IPS-NIHi7 (cell line): ENCODE results near the gene LCORL.
"Not testable (repeated sequence)": the region's sequence is repeated elsewhere in the genome, so short reads cannot be mapped to it uniquely, and the experiment has no call there.

Experiments used
- DNase-seq: peaks from one replicate; pipeline ENCODE4 v3.0.0; 2012; ENCODE audit warnings: mixed read lengths; ENCODE audit errors: extremely low spot score

LCORL gene

GRCh38 chr4:17932041-17932440 is 89.5 kb downstream of the LCORL start:
- DNase-seq = no peak

GRCh38 chr4:17930256-17930655 is 91.3 kb downstream of the LCORL start:
- no peak for DNase-seq

GRCh38 chr4:17924189-17924588 is 97.4 kb downstream of the LCORL start:
- DNase-seq = no peak

- DNase-seq = no peak
Measured at GRCh38 chr4:17921451-17921850, 100.1 kb downstream of the LCORL start.

GRCh38 chr4:17920681-17921080 is 100.9 kb downstream of the LCORL start:
- DNase-seq = no peak

GRCh38 chr4:17915439-17915838 is 106.1 kb downstream of the LCORL start:
- DNase-seq = no peak

- no peak for DNase-seq
Measured at GRCh38 chr4:17912011-17912410, 109.5 kb downstream of the LCORL start.

GRCh38 chr4:17911608-17912007 is 109.9 kb downstream of the LCORL start:
- DNase-seq = no peak

- no peak for DNase-seq
Measured at GRCh38 chr4:17898553-17899055, 123.0 kb downstream of the LCORL start.

- DNase-seq = no peak
Measured at GRCh38 chr4:17895481-17895880, 126.1 kb downstream of the LCORL start.

GRCh38 chr4:17894421-17894820 is 127.1 kb downstream of the LCORL start:
- DNase-seq = no peak

GRCh38 chr4:17889692-17890091 is 131.9 kb downstream of the LCORL start:
- DNase-seq = no peak

GRCh38 chr4:17884511-17884910 is 137.0 kb downstream of the LCORL start:
- no peak for DNase-seq

GRCh38 chr4:17884063-17884462 is 137.5 kb downstream of the LCORL start:
- DNase-seq = no peak

GRCh38 chr4:17877661-17878060 is 143.9 kb downstream of the LCORL start:
- DNase-seq = no peak

GRCh38 chr4:17876943-17877342 is 144.6 kb downstream of the LCORL start:
- no peak for DNase-seq

- DNase-seq = no peak
Measured at GRCh38 chr4:17875402-17876070, 146.0 kb downstream of the LCORL start.

GRCh38 chr4:17869327-17869726 is 152.2 kb downstream of the LCORL start:
- DNase-seq = no peak

- no peak for DNase-seq
Measured at GRCh38 chr4:17867276-17867675, 154.3 kb downstream of the LCORL start.

GRCh38 chr4:17866810-17867209 is 154.7 kb downstream of the LCORL start:
- DNase-seq = peak; percentile 9

GRCh38 chr4:17865866-17866363 is 155.6 kb downstream of the LCORL start:
- DNase-seq = no peak

GRCh38 chr4:17861906-17862305 is 159.6 kb downstream of the LCORL start:
- not testable (repeated sequence) for DNase-seq

GRCh38 chr4:17859793-17860406 is 161.7 kb downstream of the LCORL start:
- DNase-seq = no peak
